Amygdala (tissue), 56 donors: ENCODE measurements around the gene CHRNA4.

ENCODE experiments used
- DNase-seq, 56 donors: peaks; one replicate each; lab custom pipeline; 2025; lab: John Stamatoyannopoulos, UW

Gene CHRNA4

GRCh38 chr20:63365601-63366389 lies 4.6 kb upstream of the CHRNA4 start:
- DNase-seq: no peak

- peak in 4 of 56 donors; percentile 14 to 49 (median 24) for DNase-seq
Measured at GRCh38 chr20:63364801-63365585, 3.8 kb upstream of the CHRNA4 start.

- no peak for DNase-seq
Measured at GRCh38 chr20:63363981-63364561, 2.9 kb upstream of the CHRNA4 start.

- no peak for DNase-seq
Measured at GRCh38 chr20:63363013-63363957, 2.1 kb upstream of the CHRNA4 start.

- DNase-seq: no peak
Measured at GRCh38 chr20:63362436-63363009, 1.4 kb upstream of the CHRNA4 start.

GRCh38 chr20:63361519-63362435 lies 628 bp upstream of the CHRNA4 start:
- no peak for DNase-seq

GRCh38 chr20:63359937-63360849 lies 956 bp downstream of the CHRNA4 start:
- DNase-seq: no peak

GRCh38 chr20:63359164-63359934 lies 1.8 kb downstream of the CHRNA4 start:
- peak in 3 of 56 donors; percentile 17 to 28 (median 25) for DNase-seq

GRCh38 chr20:63357921-63358905 lies 2.9 kb downstream of the CHRNA4 start:
- peak in 17 of 56 donors; percentile 16 to 75 (median 43) for DNase-seq

- no peak for DNase-seq
Measured at GRCh38 chr20:63356931-63357879, 3.9 kb downstream of the CHRNA4 start.

GRCh38 chr20:63356511-63356910 lies 4.6 kb downstream of the CHRNA4 start:
- no peak for DNase-seq

- no peak for DNase-seq
Measured at GRCh38 chr20:63355781-63356295, 5.3 kb downstream of the CHRNA4 start.

GRCh38 chr20:63354636-63355350 lies 6.4 kb downstream of the CHRNA4 start:
- no peak for DNase-seq

- DNase-seq: no peak
Measured at GRCh38 chr20:63352811-63353221, 8.3 kb downstream of the CHRNA4 start.
